ENCODE measurements around the gene EPHB2.
A peak's percentile ranks its signal among the peaks of the same experiment; 100 is the strongest.
"Not testable (repeated sequence)": the region's sequence is repeated elsewhere in the genome, so short reads cannot be mapped to it uniquely, and the experiment has no call there.

The EPHB2 gene

DNA sequence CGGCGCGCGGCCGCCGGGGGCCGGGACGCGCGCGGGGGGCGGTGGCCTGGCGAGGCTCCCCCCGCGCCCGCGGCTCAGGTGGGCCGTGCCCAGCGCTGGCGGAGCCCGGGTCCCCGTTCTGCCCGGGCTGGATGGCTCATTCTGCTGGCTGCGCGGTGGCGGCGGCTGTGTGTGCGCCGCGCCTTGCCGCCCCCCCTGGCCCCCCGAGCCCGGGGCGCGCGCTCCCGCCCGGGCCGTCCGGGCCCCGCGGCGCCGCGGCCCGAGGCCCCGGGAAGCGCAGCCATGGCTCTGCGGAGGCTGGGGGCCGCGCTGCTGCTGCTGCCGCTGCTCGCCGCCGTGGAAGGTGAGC, at the start of gene EPHB2:
TSS of gene EPHB2 (plus strand) at position 139 of the 349 bp plus-strand sequence. CDS start at position 283, 144 bp downstream.
- peak; percentile 66 for DNase-seq

DNA sequence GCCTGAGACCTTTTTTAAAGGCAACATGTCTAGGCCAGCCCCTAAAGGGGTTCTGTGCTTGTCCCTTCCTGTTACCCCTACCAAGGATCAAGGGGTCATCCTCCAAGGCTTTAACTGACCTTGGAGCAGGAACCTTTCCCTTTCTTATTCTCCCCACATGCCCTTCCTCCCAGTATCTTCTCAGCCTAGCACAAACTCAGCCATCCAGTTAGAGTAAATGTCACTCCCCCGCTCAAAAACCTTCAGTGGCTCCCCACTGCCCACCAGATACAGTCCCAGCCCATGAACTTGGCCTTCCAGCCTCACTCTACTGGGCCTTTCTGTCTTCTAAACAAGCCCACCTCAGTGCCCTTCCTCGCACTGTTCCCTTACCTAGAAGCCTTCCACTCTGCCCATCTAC, 48.8 kb upstream of the EPHB2 start:
- DNase-seq, result no peak

DNA sequence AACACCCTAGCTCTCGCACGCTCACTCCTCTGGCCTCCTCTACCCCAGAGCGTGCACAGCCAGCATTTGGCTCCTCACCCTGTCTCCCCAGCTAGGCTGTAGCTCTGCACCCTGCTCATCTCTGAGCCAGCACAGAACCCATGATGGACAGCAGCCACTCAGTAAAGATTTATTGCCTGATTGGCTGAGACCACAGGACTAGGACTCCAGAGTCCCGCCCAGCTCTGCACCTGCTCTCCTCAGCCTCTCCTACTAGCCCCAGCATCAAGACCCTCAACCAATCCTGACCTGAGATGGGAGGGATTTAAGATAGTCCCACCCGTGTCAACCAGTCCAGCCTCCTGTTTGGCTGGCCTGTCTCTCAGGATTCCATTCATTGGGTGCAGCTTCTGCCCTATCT, 48.3 kb upstream of the EPHB2 start:
- DNase-seq, result peak; percentile 59

DNA sequence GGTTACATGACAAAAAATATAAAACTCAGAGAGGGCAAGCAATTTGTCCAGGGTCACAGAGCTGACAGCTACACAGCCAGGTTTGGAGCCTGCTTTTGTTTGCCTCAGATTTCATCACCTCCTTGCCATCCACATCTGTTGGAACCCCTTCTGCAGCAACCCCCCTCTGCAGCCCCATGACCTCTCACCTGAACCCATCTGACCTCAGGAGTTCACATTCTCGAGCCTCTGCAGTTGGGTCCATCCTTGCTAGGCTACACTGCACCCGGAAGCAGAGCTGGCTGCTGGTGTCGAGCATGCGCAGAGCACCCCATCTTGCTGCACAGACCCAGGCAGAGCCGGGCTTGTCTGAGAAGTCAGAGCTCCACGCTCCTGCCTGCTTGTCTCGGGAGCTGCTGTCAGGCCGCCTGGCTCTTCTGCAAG, 47.6 kb upstream of the EPHB2 start:
- no peak for DNase-seq

DNA sequence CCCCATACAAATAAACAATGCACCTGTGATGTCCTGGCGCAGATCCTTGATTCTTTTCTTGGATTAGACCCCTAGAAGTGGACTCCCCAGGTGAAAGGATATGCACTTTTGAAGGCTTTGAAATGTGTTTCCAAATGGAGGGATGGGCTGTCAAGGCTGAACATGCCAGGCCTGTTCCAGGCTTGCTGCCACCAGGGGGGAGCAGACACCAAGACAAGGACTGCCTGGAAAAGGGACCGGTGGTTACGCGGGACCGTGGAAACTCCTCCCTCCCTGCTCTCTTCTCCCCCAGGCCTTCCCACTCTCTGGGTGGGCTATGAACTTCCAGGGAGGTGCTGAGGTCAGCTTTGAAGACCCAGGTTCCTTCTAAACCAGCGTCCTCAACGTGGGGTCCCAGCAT, 44.9 kb upstream of the EPHB2 start:
- DNase-seq, result peak; percentile 26

DNA sequence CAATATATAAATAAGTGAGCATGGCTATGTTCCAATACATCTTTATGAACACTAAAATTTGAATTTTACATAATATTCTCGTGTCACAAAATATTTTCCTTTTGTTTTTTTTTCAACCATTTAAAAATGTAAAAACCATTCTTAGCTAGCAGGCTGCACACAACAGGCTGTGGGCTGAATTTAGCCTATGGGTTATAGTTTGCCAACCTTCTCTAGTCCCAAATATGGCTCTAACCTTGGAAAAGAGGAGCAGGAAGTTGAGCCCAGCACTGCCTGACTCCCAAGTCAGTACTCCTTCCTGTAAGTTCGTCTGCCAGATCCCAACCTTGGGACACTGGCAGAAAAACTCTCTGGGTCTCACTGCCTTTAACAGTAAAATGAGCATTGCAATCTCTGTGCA, 44.2 kb upstream of the EPHB2 start:
- DNase-seq, result no peak

DNA sequence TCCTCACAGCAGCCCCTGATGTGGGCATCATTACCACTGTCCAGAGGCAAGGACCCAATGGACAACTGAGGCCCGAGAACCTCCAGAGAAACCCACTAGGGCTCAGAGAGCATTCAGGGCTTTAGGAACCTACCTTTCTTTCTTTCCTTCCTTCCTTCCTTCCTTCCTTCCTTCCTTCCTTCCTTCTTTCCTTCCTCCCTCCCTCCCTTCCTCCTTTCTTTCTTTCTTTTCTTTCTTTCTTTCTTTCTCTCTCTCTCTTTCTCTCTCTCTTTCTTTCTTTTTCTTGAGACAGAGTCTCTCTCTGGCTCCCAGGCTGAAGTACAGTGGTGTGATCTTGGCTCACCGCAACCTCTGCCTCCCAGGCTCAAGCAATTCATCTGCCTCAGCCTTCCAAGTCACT, 41.8 kb upstream of the EPHB2 start:
- DNase-seq, result not testable (repeated sequence)

DNA sequence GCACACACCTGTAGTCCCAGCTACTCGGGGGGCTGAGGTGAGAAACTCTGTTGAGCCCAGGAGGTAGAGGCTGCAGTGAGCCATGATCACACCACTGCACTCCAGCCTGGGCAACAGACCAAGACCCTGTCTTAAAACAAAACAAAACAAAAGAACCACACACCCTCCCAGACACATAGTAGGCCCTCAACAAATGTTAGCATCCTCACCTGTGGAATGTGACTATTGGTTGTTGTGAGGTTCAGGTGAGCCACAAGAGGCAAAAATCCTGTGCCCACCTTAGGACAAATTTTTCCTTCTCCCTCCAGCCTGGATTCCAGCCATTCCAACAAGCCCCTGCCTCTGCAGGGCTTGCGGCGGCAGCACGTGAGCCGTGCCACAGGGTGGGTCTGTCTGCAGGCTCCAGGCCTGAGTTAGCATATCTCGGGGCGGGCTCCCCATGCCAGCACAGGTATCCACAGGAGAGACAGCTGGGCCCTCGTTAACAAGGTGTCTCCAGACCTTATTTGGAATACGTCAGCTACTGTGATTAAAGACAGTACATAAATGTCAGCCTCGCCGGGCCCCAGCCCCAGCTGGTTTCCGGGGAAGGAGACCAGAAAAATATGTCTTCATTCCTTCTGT, 40.2 kb upstream of the EPHB2 start:
- DNase-seq, result no peak

DNA sequence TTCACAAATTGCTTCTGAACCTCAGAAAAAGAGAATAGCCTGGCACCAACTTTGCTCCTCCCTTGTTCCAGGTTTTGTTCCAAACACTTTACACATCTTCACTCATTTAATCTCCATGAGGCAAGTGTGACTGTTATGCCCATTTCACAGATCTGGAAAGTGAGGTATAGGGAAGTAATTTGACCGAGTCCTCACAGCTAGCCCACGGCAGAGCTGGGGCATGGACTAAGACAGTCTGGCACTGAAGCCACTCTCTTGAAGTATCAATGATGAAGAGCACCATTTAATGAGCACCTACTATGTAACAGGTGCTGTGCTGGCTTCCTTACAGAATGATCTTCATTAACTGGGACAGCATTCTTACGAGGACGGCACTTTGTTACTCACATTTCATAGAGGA, 38.6 kb upstream of the EPHB2 start:
- DNase-seq, result no peak

DNA sequence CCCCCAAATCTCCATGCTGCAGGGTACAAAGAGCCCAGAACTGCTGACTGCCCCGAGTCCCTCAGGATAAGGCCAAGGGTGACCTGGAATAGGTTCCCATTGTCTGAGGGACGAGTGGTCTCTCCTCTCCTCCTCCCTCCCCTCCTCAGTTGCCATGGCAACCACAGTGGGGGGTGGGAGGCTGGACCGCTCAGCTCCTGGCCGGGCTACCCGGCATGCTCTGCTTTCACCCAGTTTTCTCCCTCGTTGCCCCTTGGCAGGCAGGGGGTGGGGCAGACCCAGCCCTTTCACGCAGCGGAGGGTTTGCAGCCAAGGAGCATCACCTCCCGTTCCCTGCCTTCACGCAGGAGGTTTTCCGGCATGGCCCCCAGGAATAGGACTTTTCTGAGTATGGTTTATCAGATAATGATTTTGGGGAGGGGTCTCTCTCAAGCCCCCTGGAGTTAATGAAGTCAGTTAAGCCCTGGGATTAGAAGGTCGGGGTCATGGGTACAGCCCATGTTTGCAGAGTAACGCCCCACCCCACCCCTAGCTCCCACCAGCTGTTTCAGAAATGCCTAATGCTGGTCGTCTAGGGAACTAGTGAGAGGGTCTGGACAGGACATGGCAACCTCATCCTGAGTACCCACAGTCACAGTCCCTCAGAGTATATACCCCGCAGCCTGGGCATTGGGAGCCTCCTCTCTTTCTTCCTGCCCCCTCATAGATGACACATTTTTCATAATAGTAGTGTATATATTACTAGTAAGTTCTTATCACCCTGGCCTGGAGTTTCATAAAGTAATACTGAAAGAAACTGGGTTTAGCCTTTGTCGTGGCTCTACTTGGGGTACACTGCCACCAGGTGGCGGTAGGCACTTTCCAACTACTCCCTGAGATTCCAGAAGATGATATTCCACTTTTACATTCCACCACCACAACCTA, 36.9 kb upstream of the EPHB2 start:
- peak; percentile 56 for DNase-seq

DNA sequence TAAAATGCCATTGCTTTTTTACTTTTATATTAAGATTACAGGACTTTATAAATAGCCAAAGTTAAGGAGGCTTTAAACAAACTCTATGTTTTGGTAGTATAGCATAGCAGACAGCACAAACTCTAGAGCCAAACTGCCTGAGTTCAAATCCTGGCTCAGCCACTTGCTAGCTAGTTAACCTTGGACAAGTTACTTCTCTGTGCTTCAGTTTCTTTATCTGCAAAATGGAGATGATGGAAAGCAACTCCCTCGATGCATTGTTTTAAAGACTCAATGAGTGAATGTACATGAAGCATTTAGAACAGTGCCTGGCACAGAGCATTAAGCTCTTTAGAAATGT, 36.3 kb upstream of the EPHB2 start:
- no peak for DNase-seq

DNA sequence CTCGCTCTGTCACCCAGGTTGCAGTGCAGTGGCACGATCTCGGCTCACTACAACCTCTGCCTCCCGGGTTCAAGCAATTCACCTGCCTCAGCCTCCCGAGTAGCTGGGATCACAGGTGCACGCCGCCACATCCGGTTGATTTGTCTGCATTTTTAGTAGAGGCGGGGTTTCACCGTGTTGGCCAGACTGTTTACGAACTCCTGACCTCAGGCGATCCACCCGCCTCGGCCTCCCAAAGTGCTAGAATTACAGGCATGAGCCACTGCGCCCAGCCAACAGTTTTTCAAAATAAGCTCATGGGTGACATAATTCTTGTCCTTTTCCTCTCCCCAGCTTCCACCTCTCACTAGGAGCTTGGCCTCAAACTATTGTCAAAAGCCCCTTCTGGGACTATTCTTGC, 34.5 kb upstream of the EPHB2 start:
- DNase-seq, result not testable (repeated sequence)

DNA sequence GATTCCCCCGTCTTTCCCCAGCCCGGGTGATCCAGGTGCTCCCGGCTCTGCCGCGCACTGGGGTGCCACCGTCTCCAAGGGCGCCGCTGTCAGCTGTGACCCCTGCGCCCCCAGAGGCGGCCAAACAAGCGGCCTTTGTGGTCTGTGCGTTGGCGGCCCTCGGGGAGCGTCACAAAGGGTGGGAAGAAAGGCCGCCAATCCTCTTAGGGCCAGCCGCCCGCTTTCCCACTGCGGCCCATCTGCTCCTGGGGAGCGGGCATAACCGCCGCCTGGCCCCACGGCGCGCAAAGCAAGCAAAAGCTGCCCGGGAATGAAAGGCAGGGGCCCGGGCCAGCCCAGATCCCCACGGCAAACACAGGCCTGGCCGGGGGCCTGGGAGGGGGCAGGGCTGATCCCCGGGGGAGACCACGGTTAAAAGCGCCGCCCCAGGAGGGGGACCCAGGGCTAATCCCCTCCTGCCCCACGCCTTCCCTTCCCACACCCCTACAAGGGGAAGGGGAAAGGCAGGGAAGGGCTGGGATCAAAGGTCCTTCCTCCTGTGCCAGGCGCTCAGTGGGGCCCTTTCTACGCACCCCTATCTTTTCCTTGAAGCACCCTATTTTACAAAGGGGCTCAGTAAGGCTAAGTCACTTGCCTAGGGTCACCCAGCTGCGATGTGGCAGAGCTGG, 33.6 kb upstream of the EPHB2 start:
- DNase-seq, result no peak

DNA sequence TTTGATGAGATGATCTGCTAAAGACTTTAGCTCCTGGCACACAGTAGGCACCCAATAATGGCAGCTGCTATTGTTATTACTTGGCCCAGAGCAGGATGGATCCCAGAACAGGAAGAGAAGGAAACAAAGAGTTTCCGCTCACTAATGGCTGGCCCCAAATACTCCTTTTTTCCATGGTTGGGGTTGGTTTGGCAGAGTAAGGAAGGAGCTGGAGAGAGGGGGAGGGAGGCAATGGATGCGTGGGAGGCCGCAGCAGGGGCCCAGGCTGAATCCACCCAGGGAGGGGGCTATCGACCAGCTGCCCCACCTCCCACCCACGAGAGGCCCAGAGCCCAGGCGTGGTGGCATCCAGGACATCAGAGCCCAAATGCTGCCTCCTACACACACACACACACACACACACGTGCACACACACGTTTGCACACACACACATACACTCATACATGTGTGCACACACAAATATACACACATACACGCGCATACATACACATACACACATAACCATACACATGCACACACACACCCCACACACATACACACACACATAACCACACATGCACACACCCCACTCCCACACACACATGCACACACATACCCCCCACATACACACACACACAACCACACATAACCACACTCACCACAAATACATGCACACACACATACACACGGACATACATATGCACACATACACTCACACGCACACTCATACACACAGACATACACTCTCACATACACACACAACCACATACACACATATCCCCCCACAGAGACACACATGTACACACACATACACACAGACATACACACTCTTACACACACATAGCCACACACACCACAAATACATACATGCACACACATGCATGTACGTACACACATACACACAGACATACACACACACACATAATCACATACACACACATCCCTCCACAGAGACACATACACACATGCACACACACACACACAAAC, 32.4 kb upstream of the EPHB2 start:
- no peak for DNase-seq

DNA sequence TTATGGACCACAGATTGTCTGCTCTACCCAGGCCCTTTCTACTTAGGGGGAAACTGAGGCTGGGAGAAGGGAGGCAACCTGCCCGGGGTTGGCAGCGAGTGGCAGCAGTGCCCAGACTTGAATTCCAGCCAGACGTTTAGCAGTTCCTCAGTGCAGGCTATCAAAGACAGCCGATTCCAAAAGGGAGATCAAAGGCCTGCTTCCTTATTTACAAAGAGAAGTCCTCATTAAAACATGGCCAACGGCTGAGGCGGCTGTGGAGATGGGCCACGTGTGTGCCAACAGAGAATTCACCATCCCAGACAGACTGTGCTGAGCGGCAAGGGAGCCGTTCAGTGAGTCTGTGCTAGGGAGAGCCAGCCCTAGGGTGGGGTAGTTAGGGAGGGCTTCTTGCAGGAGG, 29.9 kb upstream of the EPHB2 start:
- DNase-seq, result no peak

DNA sequence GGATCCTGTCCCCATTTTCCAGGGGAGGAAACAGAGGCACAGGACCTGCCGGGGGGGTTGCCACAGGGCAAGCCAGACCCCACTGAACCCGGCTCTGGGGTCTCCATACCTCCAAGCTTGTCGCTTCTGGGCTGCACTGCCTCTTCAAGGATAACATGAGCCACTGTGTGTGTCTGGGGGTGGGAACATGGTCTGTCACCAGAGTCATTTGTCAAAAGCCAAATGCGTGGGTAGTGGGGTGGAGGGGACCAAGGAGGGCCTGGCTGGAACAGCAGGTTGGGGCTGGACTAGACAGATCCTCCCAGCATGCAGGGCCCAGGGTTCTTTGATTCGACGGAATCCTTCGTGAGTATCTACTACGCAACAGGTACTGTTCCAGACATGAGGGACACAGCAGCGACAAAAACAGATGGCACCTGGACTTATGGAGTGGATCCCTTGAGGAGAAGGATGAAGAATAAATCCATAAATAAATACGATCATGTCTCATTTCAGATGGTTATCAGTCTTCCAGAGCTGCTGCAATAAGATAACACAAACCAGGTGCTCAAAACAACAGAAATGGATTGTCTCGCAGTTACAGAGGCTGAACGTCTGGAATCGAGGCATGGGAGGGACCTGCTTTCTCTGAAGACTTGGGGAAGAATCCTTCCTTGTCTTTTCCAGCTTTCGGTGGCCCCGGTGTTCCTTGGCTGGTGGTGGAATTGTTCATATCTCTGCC, 28.9 kb upstream of the EPHB2 start:
- no peak for DNase-seq

DNA sequence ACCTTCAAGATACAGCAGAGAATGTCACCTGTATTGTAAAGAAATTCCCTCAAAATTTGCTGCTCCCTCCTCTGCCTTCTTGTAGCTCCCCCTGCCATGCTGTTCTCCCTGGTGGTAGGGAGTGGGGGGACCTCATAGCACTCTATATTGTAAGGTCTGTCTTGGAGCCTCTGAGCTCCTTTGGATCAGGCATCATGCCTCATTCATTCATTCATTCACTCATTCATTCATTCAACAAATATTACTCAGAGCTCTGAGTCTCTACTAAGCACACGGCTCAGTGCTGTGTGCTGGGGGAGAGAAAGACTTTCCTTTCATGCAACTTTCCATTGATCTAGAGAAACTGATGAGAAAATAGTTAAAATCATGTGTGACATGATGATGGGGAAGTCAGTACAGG, 27.1 kb upstream of the EPHB2 start:
- DNase-seq, result no peak

DNA sequence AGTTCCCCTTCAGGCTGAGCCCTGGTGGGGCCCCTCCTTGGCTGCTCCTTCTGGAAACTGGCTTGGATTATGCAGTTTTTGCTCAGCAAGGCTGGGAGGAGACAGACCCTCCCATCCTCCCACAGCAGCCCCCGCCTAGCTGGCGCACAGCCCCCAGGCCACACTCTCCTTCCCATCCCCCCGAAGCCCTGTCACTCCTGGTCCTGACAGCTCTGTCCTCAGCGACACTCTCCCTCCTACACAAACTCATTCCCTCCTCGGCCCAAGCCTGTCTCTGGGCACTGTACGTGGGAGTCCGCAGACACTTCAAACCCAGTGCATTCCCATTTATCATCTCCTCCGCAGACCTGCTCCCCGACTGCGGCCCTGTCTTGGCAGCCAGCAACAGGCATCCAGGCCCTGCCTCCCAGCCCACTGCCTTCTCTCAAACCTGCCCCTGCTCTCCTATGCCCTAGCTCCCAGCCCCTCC, 25.0 kb upstream of the EPHB2 start:
- DNase-seq, result no peak

DNA sequence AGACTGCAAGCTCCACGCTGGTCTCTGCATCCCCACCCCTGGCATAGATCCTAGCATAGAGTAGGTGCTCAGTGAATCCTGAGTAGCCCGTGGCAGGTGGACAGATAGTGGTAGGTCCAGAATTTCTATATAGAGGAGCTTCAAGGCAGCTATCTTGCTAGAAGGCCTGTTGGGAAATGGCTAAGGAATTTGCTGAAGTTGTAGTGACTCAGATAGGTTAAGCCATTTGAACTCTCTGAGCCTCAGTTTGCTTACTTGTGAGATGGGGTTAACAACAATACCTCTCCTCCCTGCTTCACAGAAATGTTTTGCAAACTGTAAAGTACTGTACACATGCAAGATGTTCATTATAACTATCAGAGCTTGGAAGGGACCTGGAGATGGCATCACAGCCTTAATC, 23.4 kb upstream of the EPHB2 start:
- DNase-seq, result no peak

DNA sequence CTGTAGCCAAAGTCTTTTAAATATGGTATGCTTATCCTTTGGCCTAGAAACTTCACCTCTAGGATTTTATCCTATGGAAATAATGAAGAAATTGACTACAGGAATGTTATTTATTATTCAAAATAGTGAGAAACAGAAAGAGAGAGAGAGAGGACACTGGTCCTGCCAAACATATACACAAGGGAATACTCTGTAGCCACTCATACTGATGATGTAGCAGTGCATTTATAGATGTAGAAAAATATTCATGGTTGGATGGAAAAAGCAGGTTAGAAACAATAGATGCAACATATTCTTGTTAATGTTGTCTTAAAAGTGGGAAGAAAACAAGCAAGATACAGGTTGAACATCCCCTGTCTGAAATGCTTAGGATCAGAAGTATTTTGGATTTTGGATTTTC, 22.2 kb upstream of the EPHB2 start:
- DNase-seq, result no peak

DNA sequence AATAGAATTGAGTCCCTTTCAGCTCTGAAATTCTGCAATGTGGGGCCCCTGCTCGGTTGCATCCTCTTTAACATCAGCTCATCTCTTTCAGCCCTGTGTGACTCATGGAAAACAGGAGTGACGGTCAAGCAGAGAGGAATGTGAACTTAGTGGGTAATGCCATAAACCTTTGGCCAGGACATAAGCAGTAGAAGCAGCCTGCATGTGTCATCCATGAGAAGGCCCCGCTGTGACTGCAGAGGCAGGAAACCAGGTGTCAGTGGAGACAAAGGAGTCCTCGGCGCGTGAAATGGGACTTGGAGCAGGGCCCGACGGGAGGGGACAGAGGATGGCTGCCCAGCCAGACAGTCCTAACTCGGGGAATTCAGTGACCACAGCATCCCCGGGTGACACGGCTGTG, 21.1 kb upstream of the EPHB2 start:
- DNase-seq, result no peak

Data from hematopoietic multipotent progenitor cell treated with erythropoietin and hydrocortisone succinate and interleukin-3 and kit ligand, for 4 days (in vitro differentiated cells).